Inflammatory macrophage treated with lipopolysaccharide for 1 hour (primary cell): ENCODE data around the gene TMEM42.
"Not testable (repeated sequence)": the region's sequence is repeated elsewhere in the genome, so short reads cannot be mapped to it uniquely, and the experiment has no call there.

Source experiments
- DNase-seq, 2 donors: peaks; one replicate each; pipeline ENCODE4 v3.0.0-alpha.2; 2020 to 2022

TMEM42 gene

DNA sequence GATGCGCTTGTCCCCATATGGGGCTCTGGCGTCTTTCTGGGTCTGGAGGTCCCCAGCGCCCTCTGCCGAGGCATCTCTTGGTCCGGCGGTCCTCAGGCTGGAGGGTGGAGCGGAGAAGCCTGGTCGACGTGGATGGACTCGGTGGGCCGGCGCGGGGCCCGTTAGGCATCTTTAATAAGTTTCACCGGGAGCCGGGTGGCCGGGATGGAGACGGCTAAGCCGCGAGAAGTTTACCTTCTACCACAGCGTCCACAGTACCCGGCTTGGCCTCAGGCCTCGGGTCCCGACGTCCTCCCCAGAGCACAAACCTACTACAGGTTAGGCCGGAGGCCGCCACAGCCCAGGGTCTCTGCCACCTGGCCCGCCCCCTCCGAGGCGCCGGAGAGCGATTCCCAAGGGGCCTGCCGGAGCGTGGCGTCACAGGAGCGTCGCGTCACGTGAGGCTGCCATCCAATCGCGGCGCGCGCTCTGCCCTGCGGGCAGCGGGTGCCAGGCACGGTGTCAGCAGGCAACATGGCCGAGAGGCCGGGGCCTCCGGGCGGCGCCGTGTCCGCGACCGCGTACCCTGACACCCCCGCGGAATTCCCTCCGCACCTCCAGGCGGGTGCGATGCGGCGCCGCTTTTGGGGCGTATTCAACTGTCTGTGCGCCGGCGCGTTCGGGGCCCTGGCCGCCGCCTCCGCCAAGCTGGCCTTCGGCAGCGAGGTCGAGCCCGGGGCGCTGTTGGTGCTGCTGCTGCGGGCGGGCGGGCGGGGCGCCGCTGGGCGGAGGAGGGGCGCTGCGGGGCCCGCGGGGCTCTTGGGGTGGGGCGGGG lies at the start of gene TMEM42:
Gene TMEM42, plus strand, starts transcription at position 501 of the 814 bp plus-strand sequence. Its CDS starts 13 bp downstream, at position 514.
- peak; percentile 85 to 89 for DNase-seq

DNA sequence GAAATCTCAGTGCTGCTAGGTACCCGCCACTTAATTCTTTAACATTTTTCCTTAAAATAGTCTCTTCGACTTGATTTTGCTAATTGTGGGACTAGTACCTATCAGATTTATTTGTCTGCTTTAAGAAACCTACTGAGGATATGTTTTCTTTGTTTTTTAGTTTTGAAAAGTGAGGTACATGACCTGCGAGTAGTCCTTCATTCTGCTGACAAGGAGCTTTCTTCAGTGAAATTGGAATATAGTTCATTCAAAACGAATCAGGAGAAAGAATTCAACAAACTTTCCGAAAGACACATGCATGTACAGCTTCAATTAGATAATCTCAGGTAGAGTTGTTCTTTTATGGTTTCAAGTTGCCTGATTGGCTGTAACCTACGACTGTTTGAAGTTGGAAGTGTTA lies 47.0 kb upstream of the TMEM42 start:
- DNase-seq, result no peak

DNA sequence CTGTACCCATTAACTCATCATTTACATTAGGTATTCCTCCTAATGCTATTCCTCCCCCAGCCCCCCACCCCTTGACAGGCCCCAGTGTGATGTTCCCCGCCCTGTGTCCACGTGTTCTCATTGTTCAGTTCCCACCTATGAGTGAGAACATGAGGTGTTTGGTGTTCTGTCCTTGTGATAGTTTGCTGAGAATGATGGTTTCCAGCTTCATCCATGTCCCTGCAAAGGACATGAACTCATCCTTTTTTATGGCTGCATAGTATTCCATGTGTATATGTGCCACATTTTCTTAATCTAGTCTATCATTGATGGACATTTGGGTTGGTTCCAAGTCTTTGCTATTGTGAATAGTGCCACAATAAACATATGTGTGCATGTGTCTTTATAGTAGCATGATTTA lies 45.4 kb upstream of the TMEM42 start:
- not testable (repeated sequence) for DNase-seq

DNA sequence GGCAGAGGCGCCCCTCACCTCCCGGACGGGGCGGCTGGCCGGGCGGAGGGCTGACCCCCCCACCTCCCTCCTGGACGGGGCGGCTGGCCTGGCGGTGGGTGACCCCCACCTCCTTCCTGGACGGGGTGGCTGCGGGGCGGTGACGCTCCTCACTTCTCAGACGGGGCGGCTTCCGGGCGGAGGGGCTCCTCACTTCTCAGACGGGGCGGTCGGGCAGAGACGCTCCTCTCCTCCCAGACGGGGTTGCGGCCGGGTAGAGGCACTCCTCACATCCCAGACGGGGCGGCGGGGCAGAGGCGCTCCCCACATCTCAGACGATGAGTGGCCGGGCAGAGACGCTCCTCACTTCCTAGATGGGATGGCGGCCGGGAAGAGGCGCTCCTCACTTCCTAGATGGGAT lies 40.5 kb upstream of the TMEM42 start:
- DNase-seq, result not testable (repeated sequence)

DNA sequence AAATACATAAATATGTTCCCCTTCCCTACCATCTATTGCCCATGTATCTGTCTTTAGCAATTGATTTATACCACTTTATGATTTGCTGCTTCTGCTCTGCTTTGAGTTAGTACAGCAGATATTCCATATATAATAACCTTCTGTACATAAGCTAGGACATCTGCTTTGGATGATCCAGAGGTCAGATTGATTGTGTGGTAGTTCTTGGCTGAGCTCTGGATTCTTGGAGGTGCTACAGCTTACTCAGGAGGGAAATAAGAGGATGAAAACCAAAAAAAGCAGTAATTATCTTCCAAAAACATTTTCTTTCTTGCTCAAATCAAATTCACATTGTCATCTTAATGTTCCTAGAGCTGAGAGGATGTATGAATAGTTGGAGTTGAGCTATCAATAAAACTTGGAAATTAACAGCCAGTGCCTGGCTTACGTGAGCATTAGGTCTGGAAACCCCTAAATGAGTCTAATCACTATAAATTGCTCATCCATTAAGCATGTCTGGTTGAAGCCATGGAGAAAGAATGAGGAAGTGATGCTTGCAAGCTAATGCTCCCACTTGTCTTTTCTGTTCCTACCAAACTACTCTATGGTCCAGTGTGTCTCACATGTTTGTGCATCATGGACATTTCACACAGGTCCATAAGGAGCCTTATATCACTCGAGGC lies 36.3 kb upstream of the TMEM42 start:
- DNase-seq, result peak; percentile 2 to 33

DNA sequence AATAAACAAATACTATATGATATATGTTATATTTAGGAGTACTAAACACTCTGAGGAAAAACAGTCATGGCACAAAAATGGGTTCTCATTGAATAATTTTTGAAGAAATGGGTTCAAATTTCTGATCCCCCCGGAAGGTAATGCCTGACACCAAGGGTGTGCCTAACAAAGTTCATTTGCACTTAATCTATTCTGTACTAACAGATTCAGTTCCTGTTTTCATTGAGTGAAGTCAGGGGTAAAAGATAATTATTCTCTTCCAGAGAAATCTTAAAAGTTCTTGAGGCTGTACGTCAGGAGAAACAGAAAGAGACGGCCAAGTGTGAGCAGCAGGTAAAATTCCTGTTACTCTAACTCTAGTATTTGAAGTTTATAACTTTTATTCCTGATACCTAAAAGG lies 34.5 kb upstream of the TMEM42 start:
- no peak for DNase-seq

DNA sequence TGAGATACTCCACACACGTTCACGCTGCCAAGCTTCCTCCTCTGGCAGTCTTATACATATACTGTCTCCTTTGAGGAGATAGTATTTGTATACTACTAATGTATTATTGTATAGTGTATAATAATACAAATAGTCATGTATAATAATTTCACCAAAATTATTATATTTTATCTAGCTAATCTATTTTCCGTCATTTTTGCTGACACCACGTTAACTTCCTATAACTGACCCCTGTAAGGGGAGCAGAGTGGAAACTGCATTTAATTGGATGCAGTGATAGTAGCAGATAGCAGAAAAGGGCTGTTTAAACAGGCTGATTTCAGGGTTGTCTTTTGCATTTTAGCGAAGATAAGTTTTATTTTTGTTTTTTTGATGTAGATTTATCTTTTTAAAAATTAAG lies 30.5 kb upstream of the TMEM42 start:
- DNase-seq, result no peak

DNA sequence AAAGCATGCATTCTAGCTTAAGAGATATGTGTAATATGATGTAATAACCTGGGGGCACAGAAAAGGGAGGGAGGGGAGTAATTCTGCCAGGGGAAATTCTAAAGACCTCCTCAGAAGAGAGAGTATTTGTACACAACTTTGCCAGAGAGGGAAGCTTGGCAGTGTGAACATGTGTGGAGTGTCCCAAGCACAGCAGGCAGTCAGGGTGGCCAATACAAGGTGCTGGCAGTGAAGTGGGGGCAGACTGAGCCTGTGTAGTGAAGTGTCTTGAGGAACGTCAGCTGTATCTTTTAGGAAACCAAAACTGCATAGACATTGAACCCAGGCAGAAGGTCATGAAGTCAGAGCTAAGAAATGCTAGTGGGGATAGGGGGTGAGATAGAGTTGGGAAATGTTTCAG lies 29.7 kb upstream of the TMEM42 start:
- DNase-seq, result no peak

DNA sequence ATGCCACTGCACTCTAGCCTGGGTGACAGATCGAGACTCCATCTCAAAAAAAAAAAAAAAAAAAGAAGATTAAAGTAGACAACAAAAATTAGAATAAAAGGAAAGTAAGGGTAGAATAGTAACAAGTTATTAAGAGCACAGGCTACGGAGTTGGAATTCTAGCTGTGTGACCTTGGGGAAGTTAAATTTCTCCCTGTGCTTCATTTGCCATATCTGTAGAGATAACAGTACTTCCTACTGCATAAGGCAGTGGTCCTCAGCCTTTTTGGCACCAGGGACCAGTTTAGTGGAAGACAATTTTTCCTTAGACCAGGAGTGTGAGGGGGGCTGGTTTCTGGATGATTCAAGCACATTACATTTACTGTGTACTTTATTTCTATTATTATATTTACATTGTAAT lies 28.7 kb upstream of the TMEM42 start:
- no peak for DNase-seq

DNA sequence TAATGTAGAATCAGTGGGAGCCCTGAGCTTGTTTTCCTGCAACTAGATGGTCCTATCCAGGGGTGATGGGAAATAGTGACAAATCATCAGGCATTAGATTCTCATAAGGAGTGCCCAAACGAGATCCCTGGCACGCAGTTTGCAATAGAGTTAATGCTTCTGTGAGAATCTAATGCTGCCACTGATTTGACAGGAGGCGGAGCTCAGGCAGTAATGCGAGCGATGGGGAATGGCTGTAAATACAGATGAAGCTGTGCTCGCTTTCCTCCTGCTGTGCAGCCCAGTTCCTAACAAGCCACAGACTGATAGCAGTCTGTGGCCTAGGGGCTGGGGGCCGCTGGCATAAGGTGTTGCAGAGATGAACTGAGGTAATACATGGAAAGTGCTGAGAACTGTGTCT lies 28.3 kb upstream of the TMEM42 start:
- DNase-seq, result no peak

DNA sequence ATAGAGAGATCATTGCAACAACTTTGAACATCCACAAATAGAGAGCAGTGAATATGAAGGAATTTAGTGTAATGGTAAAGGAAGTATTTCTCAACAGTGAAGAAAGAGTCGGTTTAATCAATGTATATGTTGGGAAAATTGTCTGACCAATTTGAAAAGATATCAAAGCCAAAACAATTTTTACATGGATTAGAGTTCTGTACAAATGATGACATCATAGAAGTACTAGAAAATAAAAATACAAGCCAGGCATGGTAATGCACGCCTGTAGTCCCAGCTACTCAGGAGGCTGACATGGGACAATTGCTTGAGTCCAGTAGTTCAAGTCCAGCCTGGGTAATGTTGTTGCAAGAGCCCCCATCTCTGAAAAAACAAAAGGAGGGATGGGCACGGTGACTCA lies 26.0 kb upstream of the TMEM42 start:
- DNase-seq, result no peak

DNA sequence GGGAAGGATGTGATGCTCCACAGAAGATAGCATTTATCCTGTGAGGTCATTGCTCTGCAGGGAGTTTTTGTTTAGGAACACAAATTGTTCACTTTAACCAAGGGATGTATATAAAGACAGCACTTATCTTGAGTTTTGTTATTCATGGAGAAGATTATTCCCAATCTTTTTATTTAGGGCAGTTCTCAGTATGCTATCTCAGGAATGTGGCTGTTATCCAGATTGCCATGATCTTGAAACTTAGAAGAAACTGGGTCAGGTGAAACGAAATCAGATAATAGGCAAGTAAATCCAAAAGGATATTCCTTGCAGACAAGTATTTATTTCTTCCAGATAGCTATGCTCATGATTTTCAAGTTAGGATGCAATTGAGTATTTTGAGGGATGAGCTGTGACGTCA lies 19.3 kb upstream of the TMEM42 start:
- no peak for DNase-seq

DNA sequence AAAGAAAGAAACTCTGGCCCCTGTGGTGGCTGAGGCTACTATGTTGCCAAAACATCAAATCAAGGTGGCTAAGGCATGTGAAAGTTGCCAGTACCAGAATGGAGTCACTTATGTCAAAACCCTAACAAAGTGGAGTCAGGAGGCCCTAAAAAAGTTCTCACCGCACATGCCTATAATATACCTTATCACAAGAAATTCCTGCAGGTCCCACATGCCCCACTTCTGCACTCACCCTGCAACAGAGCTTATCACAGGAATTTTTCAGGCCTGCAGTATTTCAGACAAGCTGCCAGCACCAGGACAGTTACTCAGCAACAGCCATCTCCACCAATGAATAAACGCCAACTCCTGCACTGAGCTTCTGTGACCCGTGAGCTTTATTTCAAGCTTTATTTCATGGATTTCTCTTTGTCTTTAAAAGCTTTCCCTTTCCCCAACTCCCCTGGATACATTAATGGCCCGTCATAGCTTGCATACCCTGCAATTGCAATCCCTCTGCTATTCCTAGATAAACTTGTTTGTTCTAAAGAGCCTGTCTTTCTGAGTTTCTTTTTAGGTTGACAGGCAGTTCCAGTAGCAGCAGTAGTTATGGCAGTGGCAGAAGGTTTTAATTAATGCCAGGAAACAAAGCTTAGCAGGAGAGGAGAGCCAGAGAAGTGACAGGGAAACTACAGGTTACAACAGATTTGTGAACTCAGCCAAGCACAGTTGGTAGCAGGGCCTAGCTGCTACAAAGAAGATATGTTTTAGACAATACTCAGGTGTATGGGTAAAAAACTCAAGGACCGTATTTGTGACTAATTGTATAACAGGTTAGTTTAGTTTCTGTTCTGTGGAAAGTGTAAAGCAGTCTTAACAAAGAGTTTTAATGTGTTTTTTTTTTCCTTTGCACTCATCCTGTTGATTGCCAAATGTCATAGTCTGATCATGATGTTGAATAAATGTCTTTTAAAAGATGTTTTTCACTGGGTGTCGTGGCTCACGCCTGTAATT lies 15.9 kb upstream of the TMEM42 start:
- no peak for DNase-seq

DNA sequence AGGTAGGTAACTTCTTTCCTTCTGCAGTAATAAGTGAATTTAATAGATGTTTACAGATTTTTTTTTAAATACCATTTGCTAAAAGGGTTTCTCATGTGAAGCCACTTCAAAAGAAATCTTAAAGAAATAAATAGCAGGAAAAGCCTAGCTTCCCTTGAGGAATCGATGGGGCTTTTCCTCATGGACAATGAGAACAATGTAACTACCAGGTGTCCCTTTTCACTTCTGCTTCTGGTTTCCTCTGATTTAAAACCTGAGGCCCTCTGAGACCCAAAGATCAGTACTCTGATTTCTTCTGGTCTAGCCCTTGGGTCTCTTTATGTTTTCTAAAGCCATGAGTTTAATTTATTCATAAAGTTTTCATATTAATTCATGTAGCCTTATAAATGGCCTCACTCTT lies 13.1 kb upstream of the TMEM42 start:
- DNase-seq, result no peak

DNA sequence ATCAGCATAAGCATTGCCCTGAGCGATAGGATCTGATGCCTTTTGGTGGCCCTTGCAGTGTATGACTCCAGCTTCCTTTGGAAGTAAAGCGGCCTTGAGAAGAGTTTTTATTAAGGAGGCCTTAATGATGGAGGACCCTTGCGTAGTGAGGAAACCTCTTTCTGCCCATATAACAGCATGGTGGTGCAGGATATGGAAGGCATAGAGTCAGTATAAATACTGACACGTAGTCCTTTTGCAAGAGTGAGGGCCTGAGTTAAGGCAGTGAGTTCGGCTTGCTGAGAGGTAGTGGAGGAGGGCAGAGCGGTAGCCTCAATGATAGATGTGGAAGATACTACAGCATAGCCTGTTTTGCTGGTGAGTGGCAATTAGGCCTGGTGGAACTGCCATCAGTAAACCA lies 5.0 kb upstream of the TMEM42 start:
- DNase-seq, result not testable (repeated sequence)

DNA sequence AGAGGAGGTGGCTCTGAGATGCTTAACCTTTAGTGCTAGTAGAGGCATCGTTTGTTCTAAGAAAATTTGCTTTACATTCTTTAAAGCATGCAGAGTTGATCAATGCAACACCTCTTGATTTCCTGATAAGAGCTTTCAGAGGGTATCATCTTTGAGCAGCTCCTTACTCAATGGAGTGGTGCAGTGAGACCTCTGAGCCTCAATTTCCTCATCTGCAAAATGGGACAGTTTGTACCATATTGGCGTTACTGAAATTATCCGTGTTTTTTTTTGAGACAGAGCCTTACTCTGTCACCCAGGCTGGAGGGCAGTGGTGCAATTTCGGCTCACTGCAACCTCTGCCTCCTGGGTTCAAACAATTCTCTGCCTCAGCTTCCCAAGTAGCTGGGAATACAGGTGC lies 1.6 kb upstream of the TMEM42 start:
- DNase-seq, result no peak

DNA sequence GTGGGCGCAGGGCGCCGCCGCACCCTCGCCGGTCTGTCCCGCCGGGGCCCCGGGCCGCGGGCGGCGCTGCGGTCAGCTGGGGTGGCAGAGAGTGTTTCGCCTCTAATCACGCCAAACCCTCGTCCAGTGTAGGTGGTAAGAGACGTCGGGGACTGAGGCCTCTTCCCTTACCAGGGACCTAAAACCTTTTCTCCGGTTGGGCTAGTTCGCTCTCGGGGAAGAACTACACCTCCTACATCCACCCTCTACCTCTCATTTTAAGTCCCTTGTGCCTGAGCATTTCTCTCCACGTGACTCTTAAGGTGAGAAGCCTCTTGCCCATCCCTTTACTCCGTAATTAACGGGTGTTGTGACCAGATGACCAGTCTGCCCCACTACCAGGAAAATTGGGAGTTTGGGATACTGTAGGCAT lies 520 bp downstream of the TMEM42 start:
- peak; percentile 14 to 20 for DNase-seq

DNA sequence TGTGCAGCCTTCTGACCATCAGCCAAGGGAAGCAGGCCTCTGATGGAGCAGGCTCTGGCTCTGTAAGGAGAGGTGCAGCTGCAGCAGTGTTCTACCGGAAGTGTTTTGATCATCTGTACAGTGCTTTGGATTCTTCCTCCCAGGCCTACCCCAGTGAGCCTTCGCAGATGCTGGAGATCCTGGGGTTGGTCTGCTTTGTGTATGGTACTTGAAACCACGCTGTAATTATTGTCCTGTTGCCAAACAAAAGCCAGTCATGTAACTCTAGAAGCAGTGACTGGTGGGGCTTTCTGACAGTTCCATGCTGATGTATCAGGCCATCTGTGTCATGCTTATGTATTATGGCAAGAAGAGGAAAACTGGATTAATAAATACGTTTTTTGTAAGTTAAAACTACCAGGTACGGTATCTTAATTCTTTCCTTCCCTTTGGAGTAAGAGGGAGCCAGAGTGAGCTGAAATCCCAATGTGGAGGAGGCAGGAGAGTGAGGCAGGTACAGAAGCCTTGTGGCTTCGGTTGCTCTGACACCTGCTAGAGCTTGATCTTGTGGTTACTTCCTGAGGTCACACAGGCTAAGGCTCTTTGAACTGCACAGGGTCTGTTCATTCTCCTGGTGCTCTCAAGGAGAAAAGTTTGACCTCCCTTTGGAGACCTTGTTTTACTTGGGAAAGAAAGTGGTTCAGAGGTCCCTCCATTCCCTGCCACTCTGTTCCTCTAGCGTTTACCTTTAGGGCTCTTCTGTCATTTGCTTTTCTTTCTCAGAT lies 3.7 kb downstream of the TMEM42 start:
- no peak for DNase-seq

DNA sequence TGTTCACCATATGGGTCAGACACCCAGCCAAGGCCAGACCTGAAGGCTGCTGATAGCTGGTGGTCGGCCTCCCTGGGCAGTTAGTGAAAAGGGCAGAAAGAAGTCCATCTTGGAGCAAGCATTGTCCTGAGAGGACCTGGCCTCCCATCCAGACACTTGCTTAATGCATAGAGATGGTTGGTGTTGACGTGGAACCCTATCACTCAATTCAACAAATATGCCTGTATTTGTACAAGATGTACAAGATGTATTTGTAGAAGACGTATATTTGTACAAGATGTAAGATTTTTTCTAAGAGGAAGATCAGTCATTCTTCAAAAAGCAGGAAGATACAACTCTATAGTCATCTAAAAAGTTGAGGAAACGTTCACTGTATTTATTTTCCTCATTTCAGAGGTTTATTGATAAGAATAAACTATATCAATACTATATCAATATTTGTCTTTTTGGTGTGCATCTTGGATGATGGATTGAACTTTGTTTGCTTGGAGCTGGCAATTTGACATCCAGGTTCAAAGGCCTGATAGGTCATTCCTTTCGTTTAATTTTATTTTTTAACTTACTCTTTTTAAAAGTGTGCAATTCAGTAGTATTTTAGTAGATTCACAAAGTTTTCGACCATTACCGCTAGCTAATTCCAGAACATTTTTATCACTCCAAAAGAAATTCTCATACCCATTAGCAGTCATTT lies 5.9 kb downstream of the TMEM42 start:
- DNase-seq, result no peak

DNA sequence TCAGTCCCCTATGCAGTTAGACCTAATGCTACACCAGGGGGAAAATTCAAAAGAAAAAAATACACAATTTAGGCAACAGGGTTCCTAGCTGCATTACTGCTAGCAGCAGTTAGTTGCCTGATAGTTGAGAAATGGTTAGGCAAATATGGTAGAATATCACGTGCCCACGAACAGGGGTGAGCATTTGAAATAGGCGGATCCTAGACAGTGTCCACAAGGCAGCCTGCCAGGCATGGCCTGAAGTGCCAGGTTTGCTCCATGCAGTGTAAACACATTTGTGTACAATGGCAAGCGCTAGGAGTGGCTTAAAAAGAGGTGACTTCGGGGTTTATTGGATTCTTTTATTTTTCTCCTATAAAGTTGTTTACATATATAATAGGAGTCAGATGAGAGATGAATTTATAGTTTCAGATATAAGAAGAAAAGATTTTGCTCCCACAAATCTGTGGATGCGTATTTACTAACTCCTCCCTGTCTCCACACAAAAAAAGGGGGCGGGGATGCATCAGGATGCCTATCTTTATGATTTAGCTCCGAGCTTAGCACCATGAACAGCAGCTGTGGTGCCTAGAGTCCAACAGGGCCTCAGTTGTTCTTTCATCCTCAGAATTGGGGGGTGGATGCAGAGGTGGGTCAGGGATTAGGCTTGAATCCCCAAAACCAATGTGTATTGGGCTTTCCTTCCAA lies 8.8 kb downstream of the TMEM42 start:
- no peak for DNase-seq

DNA sequence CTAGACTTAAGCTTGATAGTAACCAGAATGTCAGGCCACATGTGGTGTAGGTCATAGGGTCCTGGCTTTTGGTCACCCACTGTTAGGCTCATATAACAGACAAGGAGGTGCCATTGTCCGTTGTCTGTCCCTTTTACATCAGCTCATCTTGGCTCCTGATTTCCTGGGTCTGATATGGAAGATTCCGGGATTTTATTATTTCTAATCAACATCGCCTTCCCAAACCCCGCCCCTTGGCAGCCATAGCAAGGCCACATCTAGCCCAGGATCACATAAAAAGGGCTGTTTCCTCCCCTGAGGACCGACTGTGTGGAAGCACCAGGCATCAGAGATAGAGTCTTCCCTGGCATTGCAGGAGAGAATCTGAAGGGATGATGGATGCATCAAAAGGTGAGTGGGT lies 12.6 kb downstream of the TMEM42 start, which contains the start of gene TGM4:
Gene TGM4, plus strand, starts transcription at position 301 of the 400 bp plus-strand sequence. Its CDS starts 71 bp downstream, at position 372.
- no peak for DNase-seq
